Tibial nerve (tissue), 4 donors: ENCODE results near the gene ADAD2. TPM values are rescaled to one million over a fixed set of nuclear protein-coding genes. Genes with fewer than 3 reads are reported as not detected.

Experiments used
- DNase-seq, 2 donors: peaks; one replicate each; pipeline ENCODE4 v3.0.0-alpha.2; 2019; ENCODE audit warnings: low spot score in 2 of 2
- H3K27ac ChIP-seq, 4 donors: fragments of 200-600 bp; sonication (generic) in 3 of 4; one replicate each; pipeline ENCODE4 v1.5.1; 2017 to 2019; ENCODE audit warnings: mild to moderate bottlenecking in 1 of 4
- H3K27me3 ChIP-seq, 2 donors: fragments of 200-600 bp; sonication (generic) in 1 of 2; one replicate each; pipeline versions ENCODE4 v1.5.1 to v1.6.0; 2017 to 2019
- H3K36me3 ChIP-seq, 3 donors: fragments of 200-600 bp; sonication (generic); one replicate each; pipeline ENCODE4 v1.5.1; 2018 to 2019
- H3K4me1 ChIP-seq, 4 donors: fragments of 200-600 bp; sonication (generic) in 3 of 4; one replicate each; pipeline ENCODE4 v1.5.1; 2017 to 2019
- H3K4me3 ChIP-seq, 4 donors: fragments of 200-600 bp; sonication (generic) in 3 of 4; one replicate each; pipeline ENCODE4 v1.5.1; 2017 to 2019; ENCODE audit warnings: mild to moderate bottlenecking in 1 of 4, moderate library complexity in 1 of 4
- H3K9me3 ChIP-seq, 4 donors: fragments of 200-600 bp; sonication (generic) in 3 of 4; one replicate each; pipeline ENCODE4 v1.5.1; 2017 to 2019
- EP300 ChIP-seq, 2 donors: sonication (generic); formaldehyde crosslinking; IDR thresholded peaks; one replicate each; pipeline ENCODE4 v1.6.1; 2017; ENCODE audit warnings: antibody characterized with exemption in 2 of 2, mild to moderate bottlenecking in 1 of 2
- POLR2A ChIP-seq, 2 donors: fragments of 450-650 bp; IDR thresholded peaks; one replicate each; pipeline ENCODE4 v1.6.1; 2017; ENCODE audit warnings: antibody characterized with exemption in 2 of 2, mild to moderate bottlenecking in 2 of 2, moderate library complexity in 2 of 2
- WGBS, 2 donors: methylation state at CpG; one replicate each; pipeline ENCODE4 v1.1.5; 2018; 5-methylcytosine and 5-hydroxymethylcytosine counted together
- total RNA-seq, 4 donors: library from RNA; depleted of rRNA; stranded (reverse); fragments of >200 nt; gene quantifications; one replicate each; pipeline ENCODE4 v1.1.0, GENCODE V29; 2016
- TF ChIP-seq, protein P1 (sequence below), 5 experiments: fragments of 200-600 bp in 3 of 5; fragments of 450-650 bp in 2 of 5; sonication (generic) in 3 of 5; IDR thresholded peaks; one replicate each; pipeline ENCODE4 v1.5.1; 2016 to 2019; ENCODE audit warnings: antibody characterized with exemption in 5 of 5, mild to moderate bottlenecking in 3 of 5, moderate library complexity in 2 of 5

Gene ADAD2
- total RNA-seq, 4 donors from 2014 or later, result 1.2 TPM; not detected in 3

DNA sequence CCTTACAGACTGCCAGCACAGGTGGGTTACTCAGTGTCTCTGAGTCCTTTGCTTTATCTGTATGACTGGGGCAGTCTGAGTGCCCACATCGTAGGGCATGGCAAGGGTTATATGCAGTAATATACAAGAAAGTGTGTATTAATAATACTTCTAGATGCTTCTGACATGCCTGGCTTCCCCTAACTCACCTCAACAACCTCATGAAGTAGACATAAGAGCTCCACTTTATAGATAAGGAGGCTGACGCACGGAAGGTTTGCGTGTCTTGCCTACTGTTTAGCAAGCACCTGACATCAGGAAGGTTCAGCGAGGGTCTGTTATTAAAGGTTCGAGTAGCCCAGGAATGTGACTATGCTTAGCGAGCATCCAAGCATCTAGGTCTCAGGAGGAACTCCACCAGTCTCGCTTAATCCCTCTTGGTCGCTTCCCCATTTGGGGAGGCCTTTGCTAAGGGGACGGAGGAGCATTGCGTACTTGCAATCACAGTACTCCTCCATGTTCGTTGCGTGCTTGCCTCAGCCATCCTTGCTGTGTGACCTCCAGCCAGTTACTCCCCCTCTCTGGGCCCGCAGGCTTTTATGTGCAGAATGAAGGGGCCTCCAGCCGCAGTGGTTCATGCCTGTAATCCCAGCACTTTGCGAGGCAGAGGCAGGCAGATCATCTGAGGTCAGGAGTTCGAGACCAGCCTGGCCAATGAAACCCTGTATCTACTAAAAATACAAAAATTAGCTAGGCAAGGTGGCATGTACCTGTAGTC lies 47.2 kb downstream of the ADAD2 start:
- no peak for DNase-seq
- Histone ChIP-seq H3K4me1 (peaks cover 0 to 22% (median 0%) of the 10 kb centered on the region in 4 donors), H3K36me3 (no peaks in the 10 kb centered on the region), H3K9me3 (no peaks in the 10 kb centered on the region), H3K4me3 (no peak overlapping the region), H3K27me3 (peaks cover 0 to 19% of the 10 kb centered on the region in 2 donors), H3K27ac (no peak overlapping the region)
- 91 to 93% methylated on average over 17 of the region's 17 CpGs for WGBS, 2 donors
- TF ChIP-seq POLR2A (IDR thresholded peaks at IDR 0.05) (no peak), EP300 (IDR thresholded peaks at IDR 0.05) (no peak)
- TF ChIP-seq, protein P1, sequence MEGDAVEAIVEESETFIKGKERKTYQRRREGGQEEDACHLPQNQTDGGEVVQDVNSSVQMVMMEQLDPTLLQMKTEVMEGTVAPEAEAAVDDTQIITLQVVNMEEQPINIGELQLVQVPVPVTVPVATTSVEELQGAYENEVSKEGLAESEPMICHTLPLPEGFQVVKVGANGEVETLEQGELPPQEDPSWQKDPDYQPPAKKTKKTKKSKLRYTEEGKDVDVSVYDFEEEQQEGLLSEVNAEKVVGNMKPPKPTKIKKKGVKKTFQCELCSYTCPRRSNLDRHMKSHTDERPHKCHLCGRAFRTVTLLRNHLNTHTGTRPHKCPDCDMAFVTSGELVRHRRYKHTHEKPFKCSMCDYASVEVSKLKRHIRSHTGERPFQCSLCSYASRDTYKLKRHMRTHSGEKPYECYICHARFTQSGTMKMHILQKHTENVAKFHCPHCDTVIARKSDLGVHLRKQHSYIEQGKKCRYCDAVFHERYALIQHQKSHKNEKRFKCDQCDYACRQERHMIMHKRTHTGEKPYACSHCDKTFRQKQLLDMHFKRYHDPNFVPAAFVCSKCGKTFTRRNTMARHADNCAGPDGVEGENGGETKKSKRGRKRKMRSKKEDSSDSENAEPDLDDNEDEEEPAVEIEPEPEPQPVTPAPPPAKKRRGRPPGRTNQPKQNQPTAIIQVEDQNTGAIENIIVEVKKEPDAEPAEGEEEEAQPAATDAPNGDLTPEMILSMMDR (IDR thresholded peaks at IDR 0.05), result no peak

DNA sequence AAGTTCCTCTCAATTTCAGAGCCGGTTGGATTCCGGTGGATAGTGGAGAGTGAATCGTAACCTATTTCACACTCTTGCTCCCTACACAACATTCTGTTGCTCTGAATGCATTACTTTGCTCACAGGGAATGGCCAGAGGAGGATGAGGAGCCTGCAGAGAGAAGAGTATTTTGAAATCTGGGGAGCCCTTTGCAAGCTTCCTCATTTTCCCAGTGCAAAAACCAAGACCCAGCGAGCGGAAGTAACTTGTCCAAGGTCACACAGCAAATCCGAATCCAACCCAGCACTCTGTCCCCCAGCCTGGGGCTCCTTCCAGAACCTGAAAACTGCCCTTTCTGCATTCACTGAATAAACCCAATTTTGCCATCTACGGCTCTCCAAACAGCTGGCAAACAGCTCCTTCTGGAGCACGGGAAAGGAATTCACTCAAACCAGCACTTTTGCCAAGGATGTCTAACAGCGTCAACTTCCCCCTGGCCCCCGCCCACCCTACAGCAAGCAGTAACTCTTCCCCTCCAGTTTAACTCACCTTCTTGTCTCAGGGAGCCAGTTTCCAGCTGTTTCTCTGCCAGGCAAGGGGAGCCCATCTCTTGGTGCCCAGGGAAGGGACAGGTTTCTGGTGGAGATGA lies 48.3 kb downstream of the ADAD2 start:
- Histone ChIP-seq H3K27ac (no peak overlapping the region), H3K9me3 (no peaks in the 10 kb centered on the region), H3K27me3 (peaks cover 0 to 19% of the 10 kb centered on the region in 2 donors), H3K4me3 (no peak overlapping the region), H3K36me3 (no peaks in the 10 kb centered on the region), H3K4me1 (peaks cover 0 to 22% (median 0%) of the 10 kb centered on the region in 4 donors)
- 36 to 41% methylated on average over 10 of the region's 10 CpGs for WGBS, 2 donors
- TF ChIP-seq, protein P1 (IDR thresholded peaks at IDR 0.05), result no peak
- TF ChIP-seq POLR2A (IDR thresholded peaks at IDR 0.05), result no peak
- no peak for TF ChIP-seq EP300 (IDR thresholded peaks at IDR 0.05)
- DNase-seq, result no peak

DNA sequence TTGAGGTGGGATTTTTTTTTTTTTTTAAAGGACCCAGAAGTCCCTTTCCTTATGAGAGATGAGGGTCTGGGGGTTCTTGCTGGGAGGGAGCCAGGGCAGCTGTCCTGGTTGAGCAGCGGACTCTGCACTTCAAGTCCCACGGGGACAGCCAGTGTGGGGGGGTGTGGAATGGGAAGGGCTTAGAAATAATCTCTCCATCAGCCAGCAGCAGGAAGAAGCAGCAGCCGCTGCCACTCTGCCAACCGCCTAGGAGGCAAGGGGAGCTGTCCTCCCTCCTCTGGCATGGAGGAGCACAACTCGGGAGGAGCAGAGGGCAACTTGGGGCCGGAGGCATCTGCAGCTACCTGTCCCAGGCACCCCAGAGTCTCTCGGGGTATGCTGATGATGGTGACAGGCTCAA lies 49.0 kb downstream of the ADAD2 start, which contains the start of gene KCNG4:
Gene KCNG4 (minus strand): TSS at position 104 of the 400 bp plus-strand sequence. CDS start 2,527 bp downstream, outside the sequence.
- H3K27me3 ChIP-seq, result peaks cover 0 to 19% of the 10 kb centered on the region in 2 donors
- no peak within 1 kb of the TSS for H3K4me3 ChIP-seq
- WGBS, 2 donors, result 23 to 36% methylated on average over 7 of the region's 7 CpGs
- H3K27ac ChIP-seq, result no peak within 1 kb of the TSS
- TF ChIP-seq, protein P1 (IDR thresholded peaks at IDR 0.05), result no peak
- TF ChIP-seq EP300 (IDR thresholded peaks at IDR 0.05) (no peak), POLR2A (IDR thresholded peaks at IDR 0.05) (no peak)
- H3K9me3 ChIP-seq, result no peaks in the 10 kb centered on the region
- H3K36me3 ChIP-seq, result no peaks in the 10 kb centered on the region
- H3K4me1 ChIP-seq, result peaks cover 0 to 19% (median 0%) of the 10 kb centered on the region in 4 donors
- no peak for DNase-seq

DNA sequence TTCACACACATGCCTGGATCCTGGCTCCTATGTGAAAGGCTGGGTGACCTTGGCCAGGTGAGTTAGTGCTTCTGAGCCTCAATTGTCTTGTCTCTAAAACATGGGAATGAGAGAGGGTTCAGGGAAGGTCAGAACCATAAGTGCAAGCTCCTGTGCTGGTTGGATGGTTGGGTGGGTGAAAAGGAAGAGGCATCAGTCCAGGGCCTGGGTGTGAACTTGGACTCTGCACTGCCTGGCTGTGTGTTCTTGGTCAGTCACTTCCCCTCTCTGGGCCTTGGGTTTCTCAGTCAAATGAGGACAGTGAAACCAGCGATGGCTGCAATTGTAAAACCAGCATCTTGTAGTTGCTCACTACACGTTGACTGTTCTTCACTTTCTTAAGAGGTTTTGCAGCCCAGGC lies 49.5 kb downstream of the ADAD2 start:
- Histone ChIP-seq H3K4me1 (peaks cover 0 to 15% (median 0%) of the 10 kb centered on the region in 4 donors), H3K4me3 (no peak overlapping the region), H3K36me3 (no peaks in the 10 kb centered on the region), H3K9me3 (no peaks in the 10 kb centered on the region), H3K27me3 (peaks cover 0 to 19% of the 10 kb centered on the region in 2 donors), H3K27ac (no peak overlapping the region)
- TF ChIP-seq POLR2A (IDR thresholded peaks at IDR 0.05), result no peak
- TF ChIP-seq, protein P1 (IDR thresholded peaks at IDR 0.05), result no peak
- WGBS, 2 donors, result 86 to 88% methylated on average over 2 of the region's 2 CpGs
- DNase-seq, result no peak

DNA sequence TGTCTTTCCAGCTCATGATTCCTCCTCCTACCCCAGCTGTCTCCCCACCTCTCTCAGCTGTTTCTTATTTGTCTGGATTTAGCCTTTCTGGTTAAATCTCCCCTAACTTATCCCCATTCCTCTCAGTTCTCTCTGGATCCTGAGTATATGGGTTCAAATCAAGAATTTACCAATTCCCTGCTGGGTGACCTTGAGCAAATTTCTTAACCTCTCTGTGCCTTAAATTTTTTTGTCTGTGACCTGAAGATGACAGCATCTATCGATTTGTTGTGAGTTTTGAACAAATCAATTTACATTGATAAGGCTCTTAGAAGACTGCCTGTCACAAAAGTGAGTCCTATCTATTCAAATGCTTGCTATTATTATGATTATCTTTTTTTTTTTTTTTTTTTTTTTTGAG lies 50.8 kb downstream of the ADAD2 start:
- H3K27ac ChIP-seq, result no peak overlapping the region
- peaks cover 0 to 14% (median 0%) of the 10 kb centered on the region in 4 donors for H3K4me1 ChIP-seq
- H3K27me3 ChIP-seq, result peaks cover 0 to 19% of the 10 kb centered on the region in 2 donors
- H3K36me3 ChIP-seq, result no peaks in the 10 kb centered on the region
- H3K9me3 ChIP-seq, result no peaks in the 10 kb centered on the region
- TF ChIP-seq, protein P1 (IDR thresholded peaks at IDR 0.05), result no peak
- TF ChIP-seq POLR2A (IDR thresholded peaks at IDR 0.05) (no peak), EP300 (IDR thresholded peaks at IDR 0.05) (no peak)
- 76 to 77% methylated on average over 1 of the region's 1 CpG for WGBS, 2 donors
- no peak overlapping the region for H3K4me3 ChIP-seq
- no peak for DNase-seq
